ENCODE measurements around the gene RMND1. TPM values are rescaled to one million over a fixed set of nuclear protein-coding genes. Genes with fewer than 3 reads are reported as not detected.
A peak's percentile ranks its signal among the peaks of the same experiment; 100 is the strongest.

RMND1 gene
- total and polyA plus RNA-seq, 2 of the 13 experiments (the other 11 are each of a cell fraction or from before 2014, with no cell fraction given) = 34.0 to 72.5 TPM

DNA sequence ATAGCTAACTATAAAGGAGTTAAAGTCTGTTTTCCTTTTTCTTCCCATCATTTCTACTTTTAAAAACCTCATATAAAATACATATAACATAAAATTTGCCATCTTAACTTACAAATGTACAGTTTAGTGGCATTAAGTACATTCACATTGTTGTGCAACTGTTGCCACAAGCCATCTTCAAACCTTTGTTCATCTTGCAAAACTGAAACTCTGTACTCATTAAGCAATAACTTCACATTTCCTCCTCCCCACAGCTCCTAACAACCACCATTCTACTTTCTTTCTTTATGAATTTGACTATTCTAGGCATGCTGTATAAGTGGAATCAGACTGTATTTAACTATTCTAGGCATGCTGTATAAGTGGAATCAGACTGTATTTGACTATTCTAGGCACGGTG, 46.4 kb upstream of the RMND1 start (continued):
- TF ChIP-seq PCBP1 (IDR thresholded peaks at IDR 0.05; ENCODE audit: borderline replicate concordance, low read depth, low read length) = no peak
- no peak for TF ChIP-seq BORCS8-MEF2B (CRISPR knock-in tag; IDR thresholded peaks at IDR 0.05)
- TF ChIP-seq ZNF703 (CRISPR knock-in tag; IDR thresholded peaks at IDR 0.05; ENCODE audit: borderline replicate concordance) = no peak
- no peak for TF ChIP-seq KAT7 (CRISPR knock-in tag; IDR thresholded peaks at IDR 0.05; ENCODE audit: borderline replicate concordance)
- no peak for TF ChIP-seq NR2F1 (CRISPR knock-in tag; IDR thresholded peaks at IDR 0.05)
- TF ChIP-seq NCOA2 (CRISPR knock-in tag; IDR thresholded peaks at IDR 0.05) = peak; percentile 78
- peak; percentile 27; the same call in 1 of the 2 replicates for TF ChIP-seq THRA (CRISPR knock-in tag; IDR thresholded peaks at IDR 0.05; ENCODE audit: borderline replicate concordance)
- TF ChIP-seq ZNF776 (CRISPR knock-in tag; IDR thresholded peaks at IDR 0.05) = no peak
- TF ChIP-seq HDAC6 (IDR thresholded peaks at IDR 0.05; ENCODE audit: low read depth, low read length) = no peak
- no peak for TF ChIP-seq ZBTB10 (CRISPR knock-in tag; IDR thresholded peaks at IDR 0.05; ENCODE audit: borderline replicate concordance)
- no peak for TF ChIP-seq ZNF230 (CRISPR knock-in tag; IDR thresholded peaks at IDR 0.05)
- TF ChIP-seq NFYB (CRISPR knock-in tag; IDR thresholded peaks at IDR 0.05) = no peak
- TF ChIP-seq, protein P1, sequence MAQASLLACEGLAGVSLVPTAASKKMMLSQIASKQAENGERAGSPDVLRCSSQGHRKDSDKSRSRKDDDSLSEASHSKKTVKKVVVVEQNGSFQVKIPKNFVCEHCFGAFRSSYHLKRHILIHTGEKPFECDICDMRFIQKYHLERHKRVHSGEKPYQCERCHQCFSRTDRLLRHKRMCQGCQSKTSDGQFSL (CRISPR knock-in tag; IDR thresholded peaks at IDR 0.05) = no peak
- peak; percentile 46; the same call in 1 of the 2 replicates for TF ChIP-seq RCOR2 (CRISPR knock-in tag; IDR thresholded peaks at IDR 0.05)
- no peak for TF ChIP-seq ZFP1 (CRISPR knock-in tag; IDR thresholded peaks at IDR 0.05)
- TF ChIP-seq, protein P2, sequence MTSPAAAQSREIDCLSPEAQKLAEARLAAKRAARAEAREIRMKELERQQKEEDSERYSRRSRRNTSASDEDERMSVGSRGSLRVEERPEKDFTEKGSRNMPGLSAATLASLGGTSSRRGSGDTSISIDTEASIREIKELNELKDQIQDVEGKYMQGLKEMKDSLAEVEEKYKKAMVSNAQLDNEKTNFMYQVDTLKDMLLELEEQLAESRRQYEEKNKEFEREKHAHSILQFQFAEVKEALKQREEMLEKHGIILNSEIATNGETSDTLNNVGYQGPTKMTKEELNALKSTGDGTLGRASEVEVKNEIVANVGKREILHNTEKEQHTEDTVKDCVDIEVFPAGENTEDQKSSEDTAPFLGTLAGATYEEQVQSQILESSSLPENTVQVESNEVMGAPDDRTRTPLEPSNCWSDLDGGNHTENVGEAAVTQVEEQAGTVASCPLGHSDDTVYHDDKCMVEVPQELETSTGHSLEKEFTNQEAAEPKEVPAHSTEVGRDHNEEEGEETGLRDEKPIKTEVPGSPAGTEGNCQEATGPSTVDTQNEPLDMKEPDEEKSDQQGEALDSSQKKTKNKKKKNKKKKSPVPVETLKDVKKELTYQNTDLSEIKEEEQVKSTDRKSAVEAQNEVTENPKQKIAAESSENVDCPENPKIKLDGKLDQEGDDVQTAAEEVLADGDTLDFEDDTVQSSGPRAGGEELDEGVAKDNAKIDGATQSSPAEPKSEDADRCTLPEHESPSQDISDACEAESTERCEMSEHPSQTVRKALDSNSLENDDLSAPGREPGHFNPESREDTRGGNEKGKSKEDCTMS (CRISPR knock-in tag; conservative IDR thresholded peaks at IDR 0.05) = no peak
- no peak for TF ChIP-seq MAFF (IDR thresholded peaks at IDR 0.05; ENCODE audit: low read depth, low read length)
- no peak for TF ChIP-seq DR1 (CRISPR knock-in tag; IDR thresholded peaks at IDR 0.05)
- no peak for TF ChIP-seq TBP (CRISPR knock-in tag; IDR thresholded peaks at IDR 0.05)
- TF ChIP-seq SRF (IDR thresholded peaks at IDR 0.05; ENCODE audit: low read depth, low read length) = no peak
- no peak for TF ChIP-seq ZKSCAN5 (CRISPR knock-in tag; IDR thresholded peaks at IDR 0.05)
- TF ChIP-seq SMC3 (IDR thresholded peaks at IDR 0.05; ENCODE audit: low read length) = peak; percentile 19; the same call in 1 of the 2 replicates
- TF ChIP-seq NR2F2 (IDR thresholded peaks at IDR 0.05; ENCODE audit: borderline replicate concordance, low read depth) = no peak
- TF ChIP-seq, protein P3, sequence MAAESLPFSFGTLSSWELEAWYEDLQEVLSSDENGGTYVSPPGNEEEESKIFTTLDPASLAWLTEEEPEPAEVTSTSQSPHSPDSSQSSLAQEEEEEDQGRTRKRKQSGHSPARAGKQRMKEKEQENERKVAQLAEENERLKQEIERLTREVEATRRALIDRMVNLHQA (CRISPR knock-in tag; IDR thresholded peaks at IDR 0.05) = no peak
- TF ChIP-seq SIN3B (IDR thresholded peaks at IDR 0.05; ENCODE audit: low read length) = no peak
- TF ChIP-seq ISL2 (CRISPR knock-in tag; IDR thresholded peaks at IDR 0.05) = peak; percentile 81

Measured in HepG2 (cell line).